GM13976 (cell line): ENCODE measurements around the gene SSBP2.

ENCODE experiments used
- DNase-seq: peaks from one replicate; pipeline ENCODE4 v3.0.0; 2012; ENCODE audit warnings: low spot score
- CTCF ChIP-seq: IDR thresholded peaks from 2 replicates; pipeline ENCODE4 v1.5.1; 2012; ENCODE audit warnings: borderline replicate concordance, mild to moderate bottlenecking; ENCODE audit not compliant: insufficient read depth; ENCODE audit errors: extremely low read depth, missing control alignments, control extremely low read depth
- in situ Hi-C: fragments of 300-500 bp; cut with MboI; formaldehyde crosslinking; loops from one replicate; pipeline ENCODE4 v1.12.0; 2022; ENCODE audit warnings: low sequenced_read_pairs, mixed read lengths, inconsistent platforms; ENCODE audit not compliant: unreplicated experiment

The SSBP2 gene

GRCh38 chr5:81371354-81371876 is 379.5 kb downstream of the SSBP2 start:
- DNase-seq = no peak
- in situ Hi-C loops = no loop called here
- no peak for TF ChIP-seq CTCF

GRCh38 chr5:81370912-81371311 is 380.0 kb downstream of the SSBP2 start:
- in situ Hi-C loops = no loop called here
- DNase-seq = no peak
- no peak for TF ChIP-seq CTCF

- no peak for TF ChIP-seq CTCF
- in situ Hi-C loops = no loop called here
- no peak for DNase-seq
Observed at GRCh38 chr5:81365541-81365940, 385.4 kb downstream of the SSBP2 start.

- in situ Hi-C loops = no loop called here
- TF ChIP-seq CTCF = no peak
- DNase-seq = no peak
Observed at GRCh38 chr5:81363093-81363871, 387.6 kb downstream of the SSBP2 start.
